ENCODE results near the gene OR6S1. TPM values are rescaled to one million over a fixed set of nuclear protein-coding genes. Genes with fewer than 3 reads are reported as not detected.

Gene OR6S1
- total and polyA plus RNA-seq, 2 of the 8 experiments (the other 6 are each of a cell fraction or from before 2014, with no cell fraction given), result not detected

DNA sequence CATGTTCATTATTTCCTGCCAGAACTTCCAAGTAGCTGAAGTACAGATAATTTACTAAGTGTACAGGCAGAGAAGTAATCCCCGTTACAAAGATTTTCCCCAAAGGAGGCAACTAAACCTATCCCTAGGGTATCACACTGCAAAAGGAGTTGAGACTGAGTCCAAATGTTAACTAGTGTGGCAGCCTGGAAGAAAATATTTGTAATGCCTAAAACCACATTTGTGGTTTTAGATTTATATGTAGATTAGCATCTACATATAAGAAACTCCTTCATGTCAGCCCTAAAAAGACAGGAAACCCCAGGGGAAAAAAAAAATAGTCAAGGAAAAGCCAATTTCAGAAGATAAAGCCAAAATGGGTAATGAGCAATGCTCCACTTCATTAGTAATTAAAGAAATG lies 48.9 kb downstream of the OR6S1 start:
- FAIRE-seq (no peak), DNase-seq (ENCODE audit: low read depth in 1 of 2, low spot score in 2 of 2) (no peak)
- no peaks in the 10 kb centered on the region; a peak in 1 of 7 replicates for H3K4me1 ChIP-seq (replicated peaks in 1 of 4; ENCODE audit: control insufficient read depth in 3 of 4, insufficient read depth in 4 of 4, low read length in 3 of 4)
- H3K9me3 ChIP-seq (ENCODE audit: insufficient read depth in 2 of 2, low read depth in 1 of 2, low read length in 1 of 2), result no peaks in the 10 kb centered on the region
- no peak overlapping the region for H3K4me3 ChIP-seq (ENCODE audit: extremely low read depth in 1 of 4, insufficient read depth in 2 of 4, low read depth in 3 of 4, low read length in 4 of 4)
- no peak overlapping the region for H3K4ac ChIP-seq (replicated peaks; ENCODE audit: insufficient read length, low read depth, low read length)
- no peaks in the 10 kb centered on the region for H3K79me1 ChIP-seq (ENCODE audit: low read depth, low read length)
- WGBS, 2 experiments (ENCODE audit: extremely low coverage in 1 of 2, insufficient coverage in 1 of 2, insufficient read length in 1 of 2, insufficient replicate concordance in 2 of 2, low coverage in 1 of 2, low lambda C conversion rate in 2 of 2, missing lambda C conversion rate in 1 of 2), result 93% methylated on average over 1 of the region's 1 CpG; no CpG with 5 or more reads in 1 of the 2 experiments
- POLR2A ChIA-PET (ENCODE audit: partially characterized antibody), result interaction anchor here (0.7 kb wide), 1 partner anchor 131 kb away, joined by 3 read pairs; the partner anchor contains the start of gene PIP4P1
- H3K14ac ChIP-seq (ENCODE audit: insufficient read length), result no peak overlapping the region
- H3K18ac ChIP-seq (ENCODE audit: extremely low read depth, low read length), result no peak overlapping the region
- H2AFZ ChIP-seq (ENCODE audit: low read length), result no peak overlapping the region
- H4K91ac ChIP-seq (replicated peaks; ENCODE audit: insufficient read length, low read length), result no peak overlapping the region
- TF ChIP-seq ASH2L (IDR thresholded peaks at IDR 0.05; ENCODE audit: low read length), result no peak
- no peak for TF ChIP-seq RFX5 (IDR thresholded peaks at IDR 0.05; ENCODE audit: borderline replicate concordance, low read depth, low read length)
- no peak for TF ChIP-seq SIN3A (conservative IDR thresholded peaks at IDR 0.05 in 1 of 2, IDR thresholded peaks at IDR 0.05 in 1 of 2; ENCODE audit: low read depth in 1 of 2, low read length in 2 of 2)
- no peak for TF ChIP-seq EP300 (IDR thresholded peaks at IDR 0.05; ENCODE audit: borderline replicate concordance in 1 of 2, low read depth in 2 of 2, low read length in 2 of 2)
- TF ChIP-seq, protein P1, sequence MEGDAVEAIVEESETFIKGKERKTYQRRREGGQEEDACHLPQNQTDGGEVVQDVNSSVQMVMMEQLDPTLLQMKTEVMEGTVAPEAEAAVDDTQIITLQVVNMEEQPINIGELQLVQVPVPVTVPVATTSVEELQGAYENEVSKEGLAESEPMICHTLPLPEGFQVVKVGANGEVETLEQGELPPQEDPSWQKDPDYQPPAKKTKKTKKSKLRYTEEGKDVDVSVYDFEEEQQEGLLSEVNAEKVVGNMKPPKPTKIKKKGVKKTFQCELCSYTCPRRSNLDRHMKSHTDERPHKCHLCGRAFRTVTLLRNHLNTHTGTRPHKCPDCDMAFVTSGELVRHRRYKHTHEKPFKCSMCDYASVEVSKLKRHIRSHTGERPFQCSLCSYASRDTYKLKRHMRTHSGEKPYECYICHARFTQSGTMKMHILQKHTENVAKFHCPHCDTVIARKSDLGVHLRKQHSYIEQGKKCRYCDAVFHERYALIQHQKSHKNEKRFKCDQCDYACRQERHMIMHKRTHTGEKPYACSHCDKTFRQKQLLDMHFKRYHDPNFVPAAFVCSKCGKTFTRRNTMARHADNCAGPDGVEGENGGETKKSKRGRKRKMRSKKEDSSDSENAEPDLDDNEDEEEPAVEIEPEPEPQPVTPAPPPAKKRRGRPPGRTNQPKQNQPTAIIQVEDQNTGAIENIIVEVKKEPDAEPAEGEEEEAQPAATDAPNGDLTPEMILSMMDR (IDR thresholded peaks at IDR 0.05; ENCODE audit: control extremely low read depth in 1 of 3, insufficient read depth in 1 of 3, low read depth in 1 of 3, low read length in 3 of 3), result no peak
- TF ChIP-seq SRF (IDR thresholded peaks at IDR 0.05; ENCODE audit: low read depth, low read length), result no peak
- H2BK20ac ChIP-seq (ENCODE audit: low read length), result no peak overlapping the region
- H3K27ac ChIP-seq (ENCODE audit: low read depth, low read length), result no peak overlapping the region
- no peak overlapping the region for H3K9ac ChIP-seq (replicated peaks in 1 of 4; ENCODE audit: extremely low read depth in 1 of 4, low read depth in 3 of 4, low read length in 3 of 4)
- H4K8ac ChIP-seq (ENCODE audit: extremely low read depth, insufficient read depth, low read length), result no peak overlapping the region
- H4K20me1 ChIP-seq (replicated peaks in 1 of 2; ENCODE audit: control insufficient read depth in 1 of 2, insufficient read depth in 2 of 2, low read length in 2 of 2), result no peaks in the 10 kb centered on the region
- no peak overlapping the region for H2BK120ac ChIP-seq (replicated peaks; ENCODE audit: low read depth, low read length)
- no peak overlapping the region for H3K23ac ChIP-seq (ENCODE audit: insufficient read length)
- H3K79me2 ChIP-seq (ENCODE audit: control insufficient read depth in 1 of 2, insufficient read depth in 2 of 2, low read length in 2 of 2), result no peaks in the 10 kb centered on the region
- H2BK15ac ChIP-seq (ENCODE audit: low read length), result no peak overlapping the region
- no peak overlapping the region for H3K56ac ChIP-seq (replicated peaks; ENCODE audit: insufficient read length, low read depth, low read length)
- no peaks in the 10 kb centered on the region for H3K23me2 ChIP-seq (ENCODE audit: low read depth, low read length)
- H2BK12ac ChIP-seq (ENCODE audit: low read depth, low read length), result no peak overlapping the region
- no peak overlapping the region for H3K4me2 ChIP-seq (ENCODE audit: insufficient read depth in 1 of 2, low read depth in 2 of 2, low read length in 2 of 2)
- CTCF ChIA-PET (ENCODE audit: partially characterized antibody), result interaction anchor here (0.8 kb wide), 1 partner anchor 286 kb away, joined by 3 read pairs; the partner anchor contains the start of gene TTC5
- H2BK5ac ChIP-seq (ENCODE audit: low read depth, low read length), result no peak overlapping the region
- no peak overlapping the region for H4K5ac ChIP-seq (ENCODE audit: insufficient read length, low read depth, low read length)
- no peak overlapping the region for H2AK5ac ChIP-seq (ENCODE audit: low read depth, low read length)
- peaks cover 0 to 2% (median 0%) of the 10 kb centered on the region in 4 experiments; a peak in 1 of 7 replicates for H3K27me3 ChIP-seq (replicated peaks in 1 of 4; ENCODE audit: control insufficient read depth in 3 of 4, extremely low read depth in 1 of 4, insufficient read depth in 3 of 4, low read length in 3 of 4)
- no peaks in the 10 kb centered on the region for H3K36me3 ChIP-seq (ENCODE audit: control insufficient read depth in 2 of 4, insufficient read depth in 4 of 4, low read length in 3 of 4)
